GM20000 (cell line): ENCODE data around the gene NRG3.

Experiments
- DNase-seq: peaks from one replicate; pipeline ENCODE4 v3.0.0; 2012; ENCODE audit warnings: low spot score
- TF ChIP-seq, protein P1 (sequence below): IDR thresholded peaks from 2 replicates; pipeline ENCODE4 v1.5.1; 2012; ENCODE audit warnings: mild to moderate bottlenecking, control low read depth; ENCODE audit errors: extremely low read depth, missing control alignments

The NRG3 gene

GRCh38 chr10:82211346-82211745 is 336.4 kb downstream of the NRG3 start:
- DNase-seq = no peak
- TF ChIP-seq, protein P1, sequence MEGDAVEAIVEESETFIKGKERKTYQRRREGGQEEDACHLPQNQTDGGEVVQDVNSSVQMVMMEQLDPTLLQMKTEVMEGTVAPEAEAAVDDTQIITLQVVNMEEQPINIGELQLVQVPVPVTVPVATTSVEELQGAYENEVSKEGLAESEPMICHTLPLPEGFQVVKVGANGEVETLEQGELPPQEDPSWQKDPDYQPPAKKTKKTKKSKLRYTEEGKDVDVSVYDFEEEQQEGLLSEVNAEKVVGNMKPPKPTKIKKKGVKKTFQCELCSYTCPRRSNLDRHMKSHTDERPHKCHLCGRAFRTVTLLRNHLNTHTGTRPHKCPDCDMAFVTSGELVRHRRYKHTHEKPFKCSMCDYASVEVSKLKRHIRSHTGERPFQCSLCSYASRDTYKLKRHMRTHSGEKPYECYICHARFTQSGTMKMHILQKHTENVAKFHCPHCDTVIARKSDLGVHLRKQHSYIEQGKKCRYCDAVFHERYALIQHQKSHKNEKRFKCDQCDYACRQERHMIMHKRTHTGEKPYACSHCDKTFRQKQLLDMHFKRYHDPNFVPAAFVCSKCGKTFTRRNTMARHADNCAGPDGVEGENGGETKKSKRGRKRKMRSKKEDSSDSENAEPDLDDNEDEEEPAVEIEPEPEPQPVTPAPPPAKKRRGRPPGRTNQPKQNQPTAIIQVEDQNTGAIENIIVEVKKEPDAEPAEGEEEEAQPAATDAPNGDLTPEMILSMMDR = no peak

DNA sequence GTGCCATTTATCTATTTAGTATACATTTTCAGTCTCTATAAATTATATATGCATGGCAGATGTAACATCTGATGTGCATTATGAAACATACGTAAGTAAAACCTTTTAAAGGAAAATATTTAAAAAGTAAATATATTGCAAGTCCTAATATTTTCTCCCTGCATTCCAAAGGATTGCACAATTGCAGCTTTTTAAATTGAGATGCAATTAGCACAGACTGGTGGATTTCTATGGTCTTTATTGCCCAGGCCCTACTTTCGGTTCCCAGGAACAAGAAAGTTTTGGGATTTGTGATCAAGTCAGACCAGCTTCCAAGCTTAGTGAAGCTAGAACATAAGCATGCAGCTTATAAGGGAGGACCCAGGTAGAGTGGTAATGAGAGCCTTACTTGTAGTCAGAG is 337.8 kb downstream of the NRG3 start:
- DNase-seq = no peak
- TF ChIP-seq, protein P1 = no peak

GRCh38 chr10:82213784-82214183 is 338.8 kb downstream of the NRG3 start:
- TF ChIP-seq, protein P1 = no peak

DNA sequence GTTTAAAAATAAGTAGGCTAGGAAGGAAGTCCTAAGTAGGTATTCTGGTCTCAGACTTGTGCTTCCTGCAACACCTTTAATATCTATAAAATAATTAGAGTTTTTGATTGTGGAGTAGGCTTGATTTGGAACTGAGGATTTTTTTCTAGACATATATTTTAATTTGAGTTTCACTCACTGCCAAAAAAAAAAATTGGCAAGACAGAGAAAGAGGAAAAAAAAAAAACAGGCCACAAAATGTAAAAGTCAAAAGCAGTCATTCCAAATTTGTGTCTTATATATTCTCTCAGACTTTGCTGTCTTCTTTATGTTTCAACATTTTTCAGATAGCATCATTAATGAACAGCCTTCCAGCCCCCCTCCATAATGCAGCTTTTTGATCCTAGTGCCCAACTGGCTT is 346.1 kb downstream of the NRG3 start:
- no peak for DNase-seq
- TF ChIP-seq, protein P1 = no peak

More at GRCh38 chr10:82213784-82214183, 338.8 kb downstream of the NRG3 start:
- no peak for DNase-seq

DNA sequence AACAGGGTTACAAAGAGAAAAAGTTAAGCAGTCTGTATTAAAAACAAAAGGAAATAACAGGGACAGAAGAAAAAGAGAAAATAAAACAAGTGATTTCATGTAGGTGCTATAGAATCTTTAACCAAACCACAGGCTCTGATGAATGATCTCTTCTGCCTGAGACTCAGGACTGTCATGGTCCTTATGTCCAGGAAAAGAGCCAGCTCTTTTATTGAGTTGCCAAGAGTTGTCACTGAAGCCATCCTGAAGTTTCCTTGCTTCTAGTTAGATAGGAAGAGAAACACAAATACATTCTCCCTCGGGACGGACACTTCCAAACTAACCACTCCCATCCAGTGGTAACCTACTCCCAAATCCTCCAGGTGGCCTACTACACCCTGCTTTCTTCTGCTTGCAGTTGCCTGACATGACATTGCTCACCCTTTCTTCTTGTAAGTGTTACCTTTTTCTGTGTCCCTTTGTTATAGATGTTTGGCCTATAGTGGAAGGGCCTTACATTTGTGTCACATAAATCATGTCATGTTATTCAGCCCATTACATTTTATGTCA is 346.7 kb downstream of the NRG3 start:
- TF ChIP-seq, protein P1 = no peak
- no peak for DNase-seq

GRCh38 chr10:82228701-82229100 is 353.7 kb downstream of the NRG3 start:
- TF ChIP-seq, protein P1 = no peak
- DNase-seq = no peak

- TF ChIP-seq, protein P1 = no peak
- DNase-seq = no peak
Measured at GRCh38 chr10:82234173-82234572, 359.2 kb downstream of the NRG3 start.
